Stimulated activated CD8-positive, alpha-beta memory T cell treated with anti-CD3 and anti-CD28 coated beads, Interleukin-4, amount 100 ng/mL, for 48 hours (primary cell): Measurements from ENCODE around the gene GGPS1.
"Not testable (repeated sequence)": the region's sequence is repeated elsewhere in the genome, so short reads cannot be mapped to it uniquely, and the experiment has no call there.

Experiments
- DNase-seq: peaks from one replicate; pipeline ENCODE4 v3.0.0-alpha.2; 2020

GGPS1 gene

DNA sequence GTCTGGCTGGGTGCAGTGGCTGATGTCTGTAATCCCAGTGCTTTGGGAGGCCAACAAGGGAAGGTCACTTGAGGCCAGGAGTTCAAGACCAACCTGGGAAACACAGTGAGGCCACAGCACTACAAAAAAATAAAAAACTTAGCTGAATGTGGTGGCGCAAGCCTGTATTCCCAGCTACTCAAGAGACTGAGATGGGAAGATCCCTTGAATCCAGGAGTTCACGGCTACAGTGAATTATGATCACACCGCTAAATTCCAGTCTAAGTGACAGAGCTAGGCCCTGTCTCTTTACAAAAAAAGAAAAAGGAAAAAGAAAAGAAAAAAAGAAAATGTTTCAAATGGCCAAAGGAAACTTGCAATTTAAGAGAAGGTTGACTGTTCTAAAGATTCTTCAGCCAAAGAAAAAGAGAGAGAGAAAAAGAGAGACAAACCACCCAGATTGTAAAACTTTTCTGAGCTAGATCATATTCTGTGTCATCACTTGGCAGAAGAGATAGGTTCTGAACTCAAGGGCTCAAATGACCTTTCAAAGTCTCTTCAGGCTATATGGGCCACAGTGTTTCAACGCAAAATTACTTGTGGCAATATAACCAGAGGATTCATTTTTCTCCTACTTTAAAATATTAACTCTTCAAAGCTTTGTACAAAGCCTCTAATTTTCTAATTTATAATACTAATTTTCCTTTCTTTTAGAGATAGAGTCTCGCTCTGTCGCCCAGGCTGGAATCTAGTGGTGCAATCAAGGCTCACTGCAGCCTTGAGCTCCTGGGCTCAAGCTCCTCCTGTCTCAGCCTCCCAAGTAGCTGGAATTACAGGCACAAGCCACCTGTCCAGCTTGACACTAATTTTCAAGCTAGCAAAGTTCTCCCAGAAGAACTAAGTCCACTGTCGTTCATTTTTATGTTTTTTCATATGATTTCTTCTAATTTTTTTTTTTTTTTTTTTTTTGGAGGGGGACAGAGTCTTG, 20.9 kb upstream of the GGPS1 start:
- no peak for DNase-seq

DNA sequence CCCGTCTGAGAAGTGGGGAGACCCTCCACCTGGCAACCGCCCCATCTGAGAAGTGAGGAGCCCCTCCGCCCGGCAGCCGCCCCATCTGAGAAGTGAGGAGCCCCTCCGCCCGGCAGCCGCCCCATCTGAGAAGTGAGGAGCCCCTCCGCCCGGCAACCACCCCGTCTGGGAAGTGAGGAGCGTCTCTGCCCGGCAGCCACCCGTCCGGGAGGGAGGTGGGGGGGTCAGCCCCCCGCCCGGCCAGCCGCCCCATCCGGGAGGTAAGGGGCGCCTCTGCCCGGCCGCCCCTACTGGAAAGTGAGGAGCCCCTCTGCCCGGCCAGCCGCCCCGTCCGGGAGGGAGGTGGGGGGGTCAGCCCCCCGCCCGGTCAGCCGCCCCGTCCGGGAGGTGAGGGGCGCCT, 19.2 kb upstream of the GGPS1 start:
- not testable (repeated sequence) for DNase-seq

DNA sequence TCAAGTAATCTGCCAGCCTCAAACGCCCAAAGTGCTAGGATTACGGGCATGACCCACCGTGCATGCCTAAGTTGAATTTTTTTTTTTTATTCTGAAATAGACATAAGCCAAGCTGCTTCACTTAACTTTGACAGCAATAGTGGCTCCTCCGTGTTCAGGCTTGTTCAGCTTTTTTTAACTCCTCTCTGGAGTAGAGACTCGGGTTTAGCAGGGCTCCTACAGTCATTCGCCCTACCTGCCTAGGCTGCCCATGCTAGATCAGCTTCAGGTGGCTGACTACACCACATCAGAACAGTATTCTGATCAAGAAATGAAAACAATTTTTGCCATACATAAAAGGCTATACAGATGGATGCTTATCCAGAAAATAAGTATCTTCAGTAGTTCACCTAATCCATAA, 15.1 kb upstream of the GGPS1 start:
- DNase-seq: no peak

DNA sequence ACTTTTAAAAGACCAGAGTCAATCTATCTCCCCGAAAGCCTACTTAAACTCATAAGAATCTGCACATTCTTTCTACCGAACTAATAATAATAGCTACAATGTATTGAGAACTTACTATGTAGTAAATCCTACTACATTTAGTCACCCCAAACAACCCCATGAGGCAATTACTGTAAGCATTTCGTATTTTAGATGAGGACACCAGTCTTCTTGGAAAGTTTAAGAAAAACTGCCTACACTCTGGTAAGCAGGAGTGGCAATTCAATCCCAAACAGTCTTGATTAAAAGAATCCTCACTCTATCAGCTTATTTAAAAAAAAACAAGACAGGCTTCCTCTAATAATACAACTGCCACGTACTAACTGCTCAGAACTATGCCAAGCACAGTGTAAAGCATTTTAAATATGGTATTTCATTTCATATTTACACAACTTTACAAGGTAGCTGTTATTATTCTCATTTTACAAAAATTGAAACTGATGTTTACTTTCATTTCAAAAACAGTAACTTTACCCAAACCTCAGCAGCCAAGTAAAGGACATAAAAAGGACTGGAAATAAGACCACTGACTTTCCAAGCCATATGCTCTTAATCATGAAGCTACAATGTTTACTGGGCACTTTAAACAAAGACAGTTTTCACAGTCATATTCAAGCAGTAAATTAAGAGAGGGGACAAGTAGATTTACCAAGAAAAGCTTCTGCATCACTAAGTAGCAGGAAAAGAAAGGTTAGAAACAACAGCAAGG, 14.3 kb upstream of the GGPS1 start:
- DNase-seq: no peak

DNA sequence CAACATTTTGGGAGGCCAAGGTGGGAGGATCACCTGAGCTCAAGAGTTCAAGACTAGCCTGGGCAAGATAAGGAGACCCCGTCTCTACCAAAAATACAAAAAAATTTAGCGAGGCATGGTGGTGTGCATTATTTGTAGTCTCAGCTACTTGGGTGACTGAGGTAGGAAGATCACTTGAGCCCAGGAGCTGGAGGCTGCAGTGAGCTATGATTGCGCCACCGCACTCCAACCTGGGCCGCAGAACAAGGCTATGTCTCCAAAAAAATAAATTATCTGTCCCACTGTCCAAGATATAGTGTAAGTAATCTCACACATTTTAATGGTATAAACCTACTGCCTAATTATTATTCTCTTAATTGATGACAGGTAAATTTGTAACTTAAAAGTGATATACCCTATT, 13.2 kb upstream of the GGPS1 start:
- DNase-seq: no peak

DNA sequence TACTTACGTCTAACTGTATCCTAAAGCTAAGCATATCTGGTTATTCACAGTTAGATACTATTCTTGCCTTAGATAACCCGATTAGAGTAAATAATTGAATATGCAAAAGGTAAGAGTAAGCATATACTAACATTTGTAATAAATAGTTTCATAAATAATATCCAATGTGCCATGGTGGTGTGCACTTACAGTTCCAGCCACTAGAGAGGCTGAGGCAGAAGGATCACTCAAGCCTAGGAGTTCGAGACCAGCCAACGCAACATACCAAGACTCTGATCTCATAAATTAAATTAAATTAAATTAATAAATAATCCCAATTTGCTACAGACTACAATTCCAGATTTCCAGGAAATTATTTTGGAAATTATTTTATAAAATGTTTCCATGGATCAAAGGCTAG, 12.6 kb upstream of the GGPS1 start:
- DNase-seq: no peak

DNA sequence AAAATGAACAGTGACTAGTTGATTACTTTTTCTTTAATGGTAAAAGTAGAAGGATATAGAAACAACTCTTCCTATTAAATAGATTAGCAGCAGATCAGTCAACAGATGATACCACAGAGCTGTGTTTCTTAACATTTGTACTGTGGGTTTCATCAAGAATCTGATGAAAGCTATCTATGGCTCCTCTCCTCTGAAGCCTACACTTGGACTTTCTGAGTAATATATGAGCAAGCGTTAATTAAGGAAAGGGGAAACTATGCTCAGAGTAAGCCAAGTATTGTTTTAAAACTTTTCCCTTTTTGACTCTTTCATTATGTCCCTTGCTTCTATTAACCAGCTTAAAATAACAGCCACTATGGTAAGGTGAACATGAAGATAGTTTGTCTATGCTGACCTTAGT, 11.2 kb upstream of the GGPS1 start:
- DNase-seq: no peak

DNA sequence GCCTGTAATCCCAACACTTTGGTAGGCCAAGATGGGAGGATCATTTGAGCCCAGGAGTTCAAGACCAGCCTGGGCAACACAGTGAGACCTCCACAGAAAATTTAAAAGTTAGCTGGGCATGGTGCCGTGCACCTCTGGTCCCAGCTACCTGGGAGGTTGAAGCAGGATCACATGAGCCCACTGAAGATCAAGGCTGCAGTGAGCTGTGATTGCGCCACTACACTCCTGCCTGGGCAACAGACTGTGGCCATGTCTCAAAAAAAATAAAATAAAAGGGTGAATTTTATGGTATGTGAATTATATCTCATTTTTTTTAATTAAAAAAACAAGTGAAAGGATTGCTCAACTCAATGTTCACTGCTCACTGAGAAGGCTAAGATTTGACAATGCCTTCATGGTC, 9.1 kb upstream of the GGPS1 start:
- no peak for DNase-seq

DNA sequence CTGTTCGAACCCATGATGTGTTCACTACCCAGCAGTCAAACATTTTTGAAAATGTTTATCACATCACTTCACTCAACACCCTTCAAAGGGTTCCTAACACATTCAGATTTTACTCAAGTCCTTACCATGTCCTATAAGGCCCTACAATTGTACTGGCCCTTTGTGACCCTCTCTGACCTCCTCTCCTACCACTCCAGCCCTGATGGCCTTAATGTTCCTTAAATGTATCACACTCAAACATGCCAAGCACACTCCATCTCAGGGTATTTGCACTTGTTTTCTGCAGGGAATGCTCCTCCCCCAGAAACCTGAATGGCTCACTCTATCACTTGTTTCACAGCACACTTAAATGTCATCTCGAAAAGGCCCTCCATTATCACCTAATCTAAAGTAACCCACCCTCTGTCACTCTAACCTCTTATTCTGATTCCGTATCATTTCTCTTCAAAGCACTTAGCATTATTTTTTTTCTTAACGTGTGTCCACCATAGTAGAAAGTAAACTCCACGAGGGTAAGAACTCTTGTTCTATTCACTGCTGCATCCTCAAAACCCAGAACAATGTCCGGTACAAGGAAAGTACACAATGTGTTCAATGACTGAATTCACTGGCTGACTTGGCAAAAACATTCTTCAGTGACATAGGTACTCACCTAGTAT, 7.7 kb upstream of the GGPS1 start:
- DNase-seq: no peak

DNA sequence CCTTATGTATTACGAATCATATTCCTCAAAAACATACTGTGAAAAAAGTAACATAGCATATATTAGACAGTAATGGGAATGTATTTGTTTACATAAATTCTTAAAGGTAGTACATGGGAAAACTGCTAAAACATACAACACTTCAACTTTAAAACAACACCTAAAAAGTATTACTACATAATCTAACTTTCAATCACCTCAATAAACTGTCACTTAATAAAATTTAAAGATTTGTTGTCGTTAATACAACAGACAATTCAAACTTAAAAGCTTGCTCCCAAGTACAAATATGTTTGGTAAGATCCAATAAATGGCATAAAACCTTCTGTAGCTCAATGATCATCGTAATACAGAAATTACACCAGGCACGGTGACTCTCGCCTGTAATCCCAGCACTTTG, 4.1 kb upstream of the GGPS1 start:
- DNase-seq: no peak

DNA sequence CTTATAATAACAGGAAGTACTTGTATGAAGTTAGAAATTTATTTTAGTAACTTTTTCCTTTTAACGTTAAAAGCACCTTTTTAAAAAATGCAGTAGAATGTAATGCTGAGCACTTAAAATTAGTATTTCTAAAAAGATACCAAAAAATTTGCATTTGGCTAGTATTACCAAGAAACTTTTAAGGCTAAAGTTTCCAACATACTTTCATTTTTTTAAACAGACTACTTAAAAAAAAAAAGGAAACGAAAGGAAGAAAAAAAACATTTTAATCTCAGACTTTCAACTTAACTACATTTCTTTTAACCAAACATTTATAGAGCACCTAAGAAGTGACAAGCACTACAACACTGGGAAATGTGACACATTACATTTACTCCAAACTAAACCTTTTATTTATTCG, 3.2 kb upstream of the GGPS1 start:
- DNase-seq: no peak

DNA sequence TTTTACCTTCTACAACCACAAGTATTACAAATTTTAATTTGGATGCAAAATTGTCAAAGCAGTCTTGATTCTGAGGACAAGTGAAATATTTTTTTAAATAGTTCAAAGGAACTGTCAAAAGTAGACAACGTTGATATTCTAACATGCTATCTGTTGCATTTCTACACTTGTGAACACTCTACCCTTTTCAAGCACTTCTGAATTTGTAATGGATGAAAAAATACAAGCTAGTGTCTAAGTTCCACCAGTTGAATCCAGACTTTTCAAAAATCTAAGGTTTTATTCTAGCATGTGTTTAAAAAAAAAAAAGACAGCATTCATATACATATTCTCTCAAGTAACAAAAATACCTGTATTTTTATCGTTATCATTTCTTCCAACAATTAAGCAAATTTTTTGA, 2.5 kb upstream of the GGPS1 start:
- DNase-seq: no peak

DNA sequence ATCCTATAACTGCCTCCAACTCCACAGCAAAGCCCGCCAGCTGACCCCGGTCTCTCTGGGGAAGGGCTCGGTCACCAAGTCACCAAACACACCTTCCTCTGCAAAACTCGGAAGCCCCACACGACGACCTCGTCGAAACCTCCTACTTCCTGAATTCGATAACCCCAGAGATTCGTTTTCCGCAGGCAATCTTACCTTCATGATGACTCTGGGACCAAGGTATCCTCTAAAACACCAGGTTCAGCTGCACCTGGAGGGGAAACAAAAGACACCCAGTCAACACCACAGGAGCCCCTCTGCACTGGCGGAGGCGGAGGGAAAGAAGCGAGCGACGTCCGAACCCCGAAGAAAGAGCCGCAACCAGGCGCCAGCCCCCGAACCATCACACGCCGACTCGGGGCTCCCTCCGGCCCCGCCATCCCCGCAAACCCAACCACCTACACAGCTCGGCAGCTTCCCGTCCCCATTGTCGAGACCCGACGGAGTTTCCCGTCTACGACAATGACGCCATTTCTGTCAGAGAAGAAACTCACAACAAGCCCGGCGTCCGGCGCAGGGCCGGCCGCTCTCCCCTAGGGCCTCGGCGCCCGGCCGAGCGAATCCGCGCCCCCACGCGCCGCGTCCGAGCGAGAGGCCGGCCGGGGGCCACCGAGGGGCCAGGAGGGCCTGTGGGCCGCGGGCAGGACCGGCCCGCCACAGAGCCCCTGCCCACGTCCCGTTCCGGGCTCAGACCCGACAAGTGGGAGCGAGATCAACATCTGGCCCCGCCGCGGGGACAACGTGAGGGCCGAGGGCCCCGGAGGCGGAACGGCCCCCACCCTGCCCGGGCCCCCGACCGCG, 1.4 kb upstream of the GGPS1 start:
- DNase-seq: peak; percentile 72

DNA sequence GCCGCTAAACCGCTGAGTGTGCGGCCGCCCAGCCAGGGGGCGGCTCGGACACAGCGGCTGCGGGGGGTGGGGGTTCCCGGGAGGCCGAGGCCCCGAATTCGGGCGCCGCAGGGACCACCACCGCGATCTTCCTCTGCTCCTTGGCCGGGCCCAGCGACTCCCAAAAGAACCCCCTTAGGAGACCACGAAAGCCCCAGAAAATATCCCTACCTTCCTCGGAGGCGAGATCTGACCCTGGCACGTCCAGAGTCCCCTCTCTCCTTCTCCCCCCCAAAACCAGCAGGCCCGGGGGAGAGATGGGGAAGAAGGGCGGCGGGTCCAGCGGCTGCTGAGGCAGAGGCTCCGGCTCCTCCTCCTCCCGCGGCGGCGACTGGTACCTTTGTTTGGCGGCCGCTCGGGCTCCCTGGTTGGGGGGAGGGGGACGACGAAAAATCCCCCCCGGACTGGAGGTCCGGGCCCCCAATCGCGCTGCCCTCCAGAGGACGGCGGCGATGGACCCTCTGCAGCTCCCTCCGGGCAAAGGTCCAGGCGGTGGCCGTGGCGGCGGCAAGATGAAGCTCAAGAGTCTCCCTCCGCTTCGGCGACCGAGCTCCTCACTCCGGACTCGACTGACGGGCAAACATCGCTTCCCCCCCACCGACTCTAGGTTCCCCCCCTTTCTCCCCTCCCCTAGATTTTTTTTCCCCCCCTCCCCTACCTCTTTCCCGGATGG, 655 bp upstream of the GGPS1 start, which contains the start of gene ARID4B:
Gene ARID4B (minus strand): TSS at position 621 of the 712 bp plus-strand sequence. CDS start 1,260 bp downstream, outside the sequence.
- peak; percentile 75 for DNase-seq

DNA sequence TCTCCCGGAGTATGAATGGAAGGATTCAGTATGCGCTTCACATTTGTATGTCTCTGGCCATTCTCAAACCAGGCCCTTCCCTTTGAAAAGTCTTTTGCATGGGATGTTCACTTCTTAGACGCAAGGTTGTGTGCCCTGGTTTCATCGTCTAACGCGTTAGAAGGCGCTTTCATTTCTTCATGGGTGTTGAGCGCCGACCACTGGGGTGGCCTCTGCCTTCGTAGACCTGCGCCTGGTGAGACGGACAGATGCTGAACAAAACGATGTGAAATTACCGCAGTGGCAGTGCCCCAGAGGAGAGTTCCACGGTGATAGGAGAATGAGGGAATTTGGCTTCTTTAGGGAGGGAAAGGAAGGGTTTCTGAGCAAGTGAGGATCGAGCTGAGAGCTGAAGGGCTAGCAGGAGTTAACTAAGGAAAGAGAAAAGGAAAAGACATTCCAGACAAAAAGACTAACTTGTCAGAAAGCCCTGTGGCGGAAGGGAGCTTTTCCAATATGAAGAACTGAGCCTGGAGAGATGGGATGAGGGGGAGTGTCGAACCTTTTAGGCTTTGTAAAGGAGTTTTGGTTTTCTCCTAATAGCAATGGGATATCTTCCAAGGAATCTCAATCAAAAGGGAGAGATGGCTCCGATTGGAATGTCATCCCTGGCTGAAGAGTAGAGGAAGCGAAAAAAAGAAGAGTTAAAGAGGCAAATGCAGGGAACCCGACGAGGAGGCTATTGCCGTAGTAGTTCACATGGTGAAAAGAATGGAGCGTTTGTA, 951 bp downstream of the GGPS1 start:
- DNase-seq: peak; percentile 64

DNA sequence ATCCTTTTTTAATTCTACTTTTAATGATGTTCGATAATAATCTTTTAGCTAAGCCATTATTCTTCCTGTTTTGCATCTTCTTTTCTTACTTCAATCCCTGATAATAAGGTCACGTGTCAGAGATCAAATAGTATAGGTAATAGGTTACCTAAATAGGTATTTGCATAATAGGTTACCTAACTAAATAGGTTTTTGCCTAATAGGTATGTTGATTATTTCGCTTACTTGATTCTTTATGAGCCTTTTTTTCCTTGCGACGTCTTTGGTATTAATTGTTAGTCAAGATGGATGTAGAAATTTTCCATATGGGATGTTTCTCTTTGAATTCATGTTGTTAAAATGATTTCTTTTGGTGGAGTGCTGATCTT, 2.5 kb downstream of the GGPS1 start:
- no peak for DNase-seq

DNA sequence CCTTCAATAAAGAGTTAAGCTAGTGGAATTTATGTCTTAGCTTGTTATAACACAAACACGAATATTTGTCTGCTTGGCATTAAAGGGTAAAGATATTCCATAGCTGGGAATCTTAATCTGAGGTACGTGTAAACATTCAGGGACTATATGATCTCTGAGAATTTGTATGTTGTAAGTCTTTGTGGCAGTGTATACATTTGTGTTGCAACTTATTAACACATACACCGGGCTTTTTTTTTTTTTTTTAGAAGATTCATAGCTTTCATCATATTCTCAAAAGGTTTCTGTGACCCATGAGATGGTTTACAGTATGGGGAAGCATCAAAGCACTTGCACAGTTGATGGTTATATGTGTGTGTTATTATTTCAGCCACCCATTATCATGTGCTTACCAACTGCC, 3.0 kb downstream of the GGPS1 start:
- no peak for DNase-seq

DNA sequence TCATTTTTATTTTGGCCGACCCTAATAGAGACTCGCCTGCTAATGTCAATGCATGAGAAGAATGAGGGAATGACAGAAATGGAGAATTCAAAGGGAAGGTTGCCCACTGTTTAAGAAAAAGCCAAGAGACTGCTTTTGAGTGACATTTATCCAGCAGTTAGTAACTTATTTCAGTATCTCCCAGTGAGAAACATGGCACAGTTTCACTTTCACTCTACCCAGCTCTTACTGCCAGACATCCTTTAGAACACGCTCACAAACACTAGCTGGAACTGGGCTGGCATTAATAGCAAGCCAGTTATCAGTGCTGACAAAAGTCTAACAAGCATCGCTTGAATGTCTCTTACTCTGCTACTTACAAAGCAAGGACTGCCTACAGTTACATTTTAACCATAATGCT, 8.5 kb downstream of the GGPS1 start:
- no peak for DNase-seq

DNA sequence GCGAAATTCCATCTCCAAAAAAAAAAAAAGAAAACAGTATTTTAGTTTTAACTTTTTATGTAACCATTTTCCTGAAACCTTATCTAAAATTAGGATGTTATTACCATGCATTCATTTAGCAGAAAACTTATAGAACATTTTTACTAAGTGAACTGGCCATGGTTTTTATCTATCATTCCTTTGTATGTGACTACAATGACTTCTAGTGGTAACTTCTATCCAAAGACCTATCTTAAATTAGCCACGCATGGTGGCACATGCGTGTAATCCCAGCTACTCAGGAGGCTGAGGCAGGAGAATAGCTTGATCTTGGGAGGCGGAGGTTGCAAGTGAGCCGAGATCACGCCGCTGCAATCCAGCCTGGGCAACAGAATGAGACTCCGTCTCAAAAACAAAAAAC, 11.4 kb downstream of the GGPS1 start:
- DNase-seq: no peak

DNA sequence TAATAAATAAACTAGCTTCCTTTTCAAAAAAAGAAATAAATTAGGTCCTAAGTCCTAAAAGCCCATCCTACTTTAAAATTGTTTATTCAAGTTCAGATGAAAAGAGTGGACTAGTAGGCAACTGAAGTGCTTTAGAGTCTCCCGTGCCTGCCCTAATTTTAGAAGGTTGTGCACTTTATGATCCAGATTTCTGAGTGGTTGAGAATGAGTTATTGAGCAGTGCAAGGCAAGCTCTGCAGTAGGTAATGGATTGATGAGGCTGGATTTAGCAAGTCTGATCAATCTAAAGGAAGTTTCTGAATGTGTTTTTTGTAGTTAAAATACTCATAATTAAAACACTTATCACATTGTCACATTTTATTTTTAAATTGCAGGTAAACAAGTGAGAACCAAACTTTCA, 13.0 kb downstream of the GGPS1 start:
- no peak for DNase-seq

DNA sequence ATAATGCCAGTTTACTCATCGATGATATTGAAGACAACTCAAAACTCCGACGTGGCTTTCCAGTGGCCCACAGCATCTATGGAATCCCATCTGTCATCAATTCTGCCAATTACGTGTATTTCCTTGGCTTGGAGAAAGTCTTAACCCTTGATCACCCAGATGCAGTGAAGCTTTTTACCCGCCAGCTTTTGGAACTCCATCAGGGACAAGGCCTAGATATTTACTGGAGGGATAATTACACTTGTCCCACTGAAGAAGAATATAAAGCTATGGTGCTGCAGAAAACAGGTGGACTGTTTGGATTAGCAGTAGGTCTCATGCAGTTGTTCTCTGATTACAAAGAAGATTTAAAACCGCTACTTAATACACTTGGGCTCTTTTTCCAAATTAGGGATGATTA, 13.7 kb downstream of the GGPS1 start:
- DNase-seq: no peak
